WI38 (cell line): ENCODE measurements around the gene RAB11FIP4.

Source experiments
- H3K4me3 ChIP-seq: 2 replicates; pipeline ENCODE4 v1.5.1; 2011; ENCODE audit warnings: low read depth, mild to moderate bottlenecking, control low read depth, low read length
- CTCF ChIP-seq: IDR thresholded peaks from 2 replicates; pipeline ENCODE4 v1.5.1; 2012; ENCODE audit warnings: low read depth, mild to moderate bottlenecking, control low read depth, low read length

Gene RAB11FIP4

GRCh38 chr17:31481783-31482081 lies 90.3 kb downstream of the RAB11FIP4 start:
- no peak for TF ChIP-seq CTCF
- no peak overlapping the region for H3K4me3 ChIP-seq

- TF ChIP-seq CTCF: no peak
- no peak overlapping the region for H3K4me3 ChIP-seq
Observed at GRCh38 chr17:31484821-31485220, 93.3 kb downstream of the RAB11FIP4 start.

- no peak overlapping the region for H3K4me3 ChIP-seq
- no peak for TF ChIP-seq CTCF
Observed at GRCh38 chr17:31486351-31487062, 95.0 kb downstream of the RAB11FIP4 start.

GRCh38 chr17:31487063-31487647 lies 95.7 kb downstream of the RAB11FIP4 start:
- peak overlapping the region; percentile 32 for H3K4me3 ChIP-seq
- TF ChIP-seq CTCF: no peak

GRCh38 chr17:31487648-31488263 lies 96.3 kb downstream of the RAB11FIP4 start:
- peak overlapping the region; percentile 32 for H3K4me3 ChIP-seq
- no peak for TF ChIP-seq CTCF

- no peak for TF ChIP-seq CTCF
- no peak overlapping the region for H3K4me3 ChIP-seq
Observed at GRCh38 chr17:31488264-31488981, 96.9 kb downstream of the RAB11FIP4 start.

GRCh38 chr17:31488982-31489294 lies 97.5 kb downstream of the RAB11FIP4 start:
- TF ChIP-seq CTCF: no peak
- H3K4me3 ChIP-seq: no peak overlapping the region
